IMR-90 (cell line): ENCODE measurements around the gene PTPRN2. TPM values are rescaled to one million over a fixed set of nuclear protein-coding genes. Genes with fewer than 3 reads are reported as not detected.

Source experiments
- ATAC-seq: fragments of 200-7000 bp; cut with Tn5 transposase; 2 replicates; pipeline ENCODE4 v1.9.1; 2020; ENCODE audit warnings: low read depth, mild to moderate bottlenecking, moderate library complexity
- BruUV-seq: library from RNA; stranded (reverse); fragments of 400-500 nt; replicated peaks from 2 replicates; lab custom pipeline; 2021; lab: Mats Ljungman, UMichigan
- CTCF ChIA-PET: fragments of 300-600 bp; formaldehyde crosslinking; extraction: SDS; loops from one replicate; lab custom pipeline; 2021; ENCODE audit warnings: antibody characterized with exemption; lab: Yijun Ruan, JAX
- POLR2A ChIA-PET: fragments of 300-600 bp; sonication (Branson Sonifier 250); formaldehyde crosslinking; loops from one replicate; lab custom pipeline; 2022; ENCODE audit warnings: antibody characterized with exemption; ENCODE audit not compliant: unreplicated experiment; lab: Charles Lee
- DNase-seq: peaks from one replicate; pipeline ENCODE4 v3.0.0; 2013
- H2AFZ ChIP-seq: replicated peaks from 2 replicates; pipeline ENCODE3; 2013; ENCODE audit warnings: low read length, mild to moderate bottlenecking; ENCODE audit not compliant: poor library complexity
- H2AK5ac ChIP-seq: 2 replicates; pipeline ENCODE4 v1.6.1; 2013; ENCODE audit warnings: low read depth, low read length, inconsistent platforms
- H2AK9ac ChIP-seq: replicated peaks from 2 replicates; pipeline ENCODE3; 2013; ENCODE audit warnings: mild to moderate bottlenecking, low read depth, low read length, moderate library complexity; ENCODE audit not compliant: poor library complexity
- H2BK120ac ChIP-seq: 2 replicates; pipeline ENCODE4 v1.6.1; 2013; ENCODE audit warnings: low read depth, low read length, inconsistent platforms
- H2BK15ac ChIP-seq: 3 replicates; pipeline ENCODE4 v1.6.1; 2013; ENCODE audit warnings: low read depth, low read length, inconsistent platforms
- H2BK20ac ChIP-seq: 2 replicates; pipeline ENCODE4 v1.6.1; 2013; ENCODE audit warnings: low read depth, mild to moderate bottlenecking, inconsistent platforms, low read length, moderate library complexity
- H2BK5ac ChIP-seq: 2 replicates; pipeline ENCODE4 v1.6.1; 2013; ENCODE audit warnings: mild to moderate bottlenecking, low read depth, low read length, inconsistent platforms; ENCODE audit not compliant: poor library complexity, severe bottlenecking
- H3K14ac ChIP-seq: replicated peaks from 2 replicates; pipeline ENCODE4 v1.6.1; 2013; ENCODE audit warnings: low read depth, low read length, inconsistent platforms
- H3K18ac ChIP-seq: 2 replicates; pipeline ENCODE4 v1.6.1; 2013; ENCODE audit warnings: low read depth, low read length, control low read depth
- H3K23ac ChIP-seq: 2 replicates; pipeline ENCODE4 v1.6.1; 2013; ENCODE audit warnings: low read depth, low read length, inconsistent platforms
- H3K27ac ChIP-seq: 2 replicates; pipeline ENCODE4 v1.5.1; 2013; ENCODE audit warnings: mild to moderate bottlenecking, control low read depth, low read length; ENCODE audit not compliant: insufficient read depth
- H3K27me3 ChIP-seq: 2 replicates; pipeline ENCODE4 v1.6.1; 2013; ENCODE audit warnings: low read length; ENCODE audit not compliant: control insufficient read depth, insufficient read depth
- H3K36me3 ChIP-seq: 2 replicates; pipeline ENCODE4 v1.6.1; 2013; ENCODE audit warnings: low read length, mixed read lengths; ENCODE audit not compliant: control insufficient read depth, insufficient read depth
- H3K4ac ChIP-seq: 2 replicates; pipeline ENCODE4 v1.6.1; 2013; ENCODE audit warnings: low read depth, low read length, inconsistent platforms
- H3K4me1 ChIP-seq: 2 replicates; pipeline ENCODE4 v1.6.1; 2013; ENCODE audit warnings: low read length, mixed read lengths; ENCODE audit not compliant: control insufficient read depth, insufficient read depth
- H3K4me2 ChIP-seq: 2 replicates; pipeline ENCODE4 v1.6.1; 2013; ENCODE audit warnings: low read depth, mild to moderate bottlenecking, control low read depth, low read length, moderate library complexity
- H3K4me3 ChIP-seq: 2 replicates; pipeline ENCODE4 v1.5.1; 2013; ENCODE audit warnings: low read depth, mild to moderate bottlenecking, control low read depth, low read length, moderate library complexity; ENCODE audit not compliant: insufficient read depth
- H3K56ac ChIP-seq: 2 replicates; pipeline ENCODE4 v1.6.1; 2013; ENCODE audit warnings: low read length, inconsistent platforms; ENCODE audit not compliant: insufficient read depth; ENCODE audit errors: extremely low read depth
- H3K79me1 ChIP-seq, 2 experiments: 2 replicates each; pipeline ENCODE4 v1.6.1; 2013; ENCODE audit warnings: low read length in 2 of 2, inconsistent platforms in 1 of 2, low read depth in 1 of 2
- H3K9ac ChIP-seq: 2 replicates; pipeline ENCODE4 v1.6.1; 2013; ENCODE audit warnings: low read depth, low read length, control low read depth
- H3K9me1 ChIP-seq: 2 replicates; pipeline ENCODE4 v1.6.1; 2013; ENCODE audit warnings: low read length, inconsistent platforms; ENCODE audit not compliant: insufficient read depth
- H3K9me3 ChIP-seq: 2 replicates; pipeline ENCODE4 v1.6.1; 2013; ENCODE audit warnings: low read length; ENCODE audit not compliant: control insufficient read depth, insufficient read depth
- H4K20me1 ChIP-seq: 2 replicates; pipeline ENCODE4 v1.6.1; 2013; ENCODE audit warnings: low read length, inconsistent platforms; ENCODE audit not compliant: insufficient read depth
- H4K5ac ChIP-seq: 2 replicates; pipeline ENCODE4 v1.6.1; 2013; ENCODE audit warnings: mild to moderate bottlenecking, low read depth, low read length, control low read depth
- H4K8ac ChIP-seq, 2 experiments: 2 replicates each; pipeline ENCODE4 v1.6.1; 2013; ENCODE audit warnings: low read depth in 2 of 2, low read length in 2 of 2, control low read depth in 1 of 2, inconsistent platforms in 1 of 2
- H4K91ac ChIP-seq: 2 replicates; pipeline ENCODE4 v1.6.1; 2013; ENCODE audit warnings: low read depth, low read length, inconsistent platforms; ENCODE audit not compliant: insufficient read depth
- BHLHE40 ChIP-seq: fragments of 150-350 bp; IDR thresholded peaks from 2 replicates; pipeline ENCODE4 v1.6.1; 2016; ENCODE audit warnings: mild to moderate bottlenecking, low read depth, low read length
- CEBPB ChIP-seq: IDR thresholded peaks from 2 replicates; pipeline ENCODE4 v1.6.1; 2012; ENCODE audit warnings: low read depth, low read length, improper control_type of control experiment
- CHD1 ChIP-seq: IDR thresholded peaks from 2 replicates; pipeline ENCODE4 v1.6.1; 2012; ENCODE audit warnings: low read depth, low read length, improper control_type of control experiment
- FOS ChIP-seq: fragments of 150-350 bp; IDR thresholded peaks from 2 replicates; pipeline ENCODE4 v1.6.1; 2016; ENCODE audit warnings: low read depth, low read length
- MAFK ChIP-seq: IDR thresholded peaks from 2 replicates; pipeline ENCODE4 v1.6.1; 2012; ENCODE audit warnings: low read depth, low read length, improper control_type of control experiment
- MXI1 ChIP-seq: IDR thresholded peaks from 2 replicates; pipeline ENCODE4 v1.6.1; 2012; ENCODE audit warnings: low read depth, mild to moderate bottlenecking, low read length, moderate library complexity, borderline replicate concordance
- NFE2L2 ChIP-seq: fragments of 150-350 bp; IDR thresholded peaks from 2 replicates; pipeline ENCODE4 v1.6.1; 2016; ENCODE audit warnings: low read depth, mild to moderate bottlenecking, low read length
- POLR2A ChIP-seq: IDR thresholded peaks from 2 replicates; pipeline ENCODE4 v1.6.1; 2012; ENCODE audit warnings: mild to moderate bottlenecking, low read depth, low read length
- RAD21 ChIP-seq: IDR thresholded peaks from 2 replicates; pipeline ENCODE4 v1.6.1; 2012; ENCODE audit warnings: low read length, improper control_type of control experiment
- RCOR1 ChIP-seq: IDR thresholded peaks from 2 replicates; pipeline ENCODE4 v1.6.1; 2012; ENCODE audit warnings: mild to moderate bottlenecking, low read length, improper control_type of control experiment; ENCODE audit not compliant: insufficient replicate concordance
- RFX5 ChIP-seq: IDR thresholded peaks from 2 replicates; pipeline ENCODE4 v1.8.0; 2012; ENCODE audit warnings: low read depth, mild to moderate bottlenecking, low read length, moderate library complexity
- SMC3 ChIP-seq: fragments of 150-350 bp; IDR thresholded peaks from 2 replicates; pipeline ENCODE4 v1.6.1; 2016; ENCODE audit warnings: low read depth, mild to moderate bottlenecking, antibody characterized with exemption, low read length, moderate library complexity
- USF2 ChIP-seq: fragments of 150-350 bp; IDR thresholded peaks from 2 replicates; pipeline ENCODE4 v1.6.1; 2017; ENCODE audit warnings: mild to moderate bottlenecking, antibody characterized with exemption, low read length, low read depth
- WGBS, 2 experiments: methylation state at CpG; one replicate each; pipeline versions ENCODE4 v1.1.5 to v1.1.7; 2013; ENCODE audit warnings: missing lambda C conversion rate in 2 of 2; ENCODE audit not compliant: insufficient read length in 1 of 2; ENCODE audit errors: extremely low coverage in 2 of 2; 5-methylcytosine and 5-hydroxymethylcytosine counted together
- dilution Hi-C: fragments of 300-500 bp; cut with HindIII; formaldehyde crosslinking; loops from one replicate; pipeline ENCODE4 v1.14.3; 2018; ENCODE audit warnings: low sequenced_read_pairs; ENCODE audit not compliant: unreplicated experiment
- in situ Hi-C: fragments of 300-500 bp; cut with MboI; formaldehyde crosslinking; loops from 3 replicates; pipeline ENCODE4 v1.14.3; 2019; ENCODE audit warnings: low sequenced_read_pairs, inconsistent platforms, mixed read lengths
- intact Hi-C: fragments of 100-400 bp; cut with micrococcal nuclease; formaldehyde crosslinking; loops from 2 replicates; pipeline ENCODE4 v1.10.0; 2022
- polyA plus RNA-seq, 3 experiments: library from polyadenylated mRNA; depleted of rRNA; stranded (reverse); fragments of >200 nt; gene quantifications; 2 replicates each; pipeline ENCODE4 v1.2.3, GENCODE V29; 2012; ENCODE audit warnings: low replicate concordance in 1 of 3
- total RNA-seq: library from RNA; depleted of rRNA; stranded (reverse); fragments of >200 nt; gene quantifications from 2 replicates; pipeline ENCODE4 v1.2.3, GENCODE V29; 2012
- TF ChIP-seq, protein P1 (sequence below): fragments of 150-350 bp; IDR thresholded peaks from 2 replicates; pipeline ENCODE4 v1.6.1; 2016; ENCODE audit warnings: low read depth, mild to moderate bottlenecking, low read length, moderate library complexity, borderline replicate concordance
- TF ChIP-seq, protein P2 (sequence below): conservative IDR thresholded peaks from 2 replicates; pipeline ENCODE4 v1.5.1; 2012; ENCODE audit warnings: mild to moderate bottlenecking, low read depth, low read length, improper control_type of control experiment

The PTPRN2 gene
- total and polyA plus RNA-seq, 2 of the 4 experiments (the other 2 are of a cell fraction) = 0.03 TPM; not detected in 1

DNA sequence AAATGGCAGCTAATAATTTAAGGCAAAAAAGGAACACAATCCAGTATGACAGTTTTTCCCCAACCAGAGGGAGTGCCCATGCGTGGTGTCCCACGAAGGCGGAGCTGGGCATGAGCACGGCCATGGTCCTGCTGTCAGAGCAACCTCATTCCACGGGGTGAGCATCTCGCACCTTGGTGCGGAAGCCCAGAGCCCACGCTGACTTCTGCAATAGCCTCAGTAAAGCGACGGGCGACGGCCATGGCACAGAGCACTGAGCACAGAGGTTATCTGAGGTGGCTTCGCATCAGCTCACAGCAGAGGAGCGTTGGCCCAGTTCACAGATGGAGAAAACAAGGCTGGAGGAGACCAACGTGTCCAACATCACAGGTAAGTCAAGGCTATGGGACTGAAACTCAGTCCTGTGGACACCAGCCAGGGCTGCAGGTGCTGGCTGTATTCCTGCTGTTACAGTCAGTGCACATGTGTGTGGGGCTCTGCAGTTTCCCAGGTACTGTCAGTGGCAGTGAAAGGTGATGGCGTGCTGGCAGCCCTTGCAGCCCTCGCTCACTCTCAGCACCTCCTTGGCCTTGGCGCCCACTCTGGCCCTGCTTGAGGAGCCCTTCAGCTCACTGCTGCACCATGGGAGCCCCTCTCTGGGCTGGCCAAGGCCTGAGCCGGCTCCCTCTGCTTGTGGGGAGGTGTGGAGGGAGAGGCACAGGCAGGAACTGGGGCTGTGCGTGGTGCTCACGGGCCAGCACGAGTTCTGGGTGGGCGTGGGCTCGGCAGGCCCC lies 525.6 kb downstream of the PTPRN2 start:
- Histone ChIP-seq H2BK15ac (no peak overlapping the region), H3K14ac (no peak overlapping the region), H4K5ac (no peak overlapping the region), H3K36me3 (no peaks in the 10 kb centered on the region), H4K8ac (no peak overlapping the region), H4K91ac (no peak overlapping the region), H3K56ac (no peak overlapping the region), H3K9ac (no peak overlapping the region), H3K23ac (no peak overlapping the region), H3K27ac (no peak overlapping the region), H2AK9ac (no peak overlapping the region), H3K9me3 (peaks cover 47% of the 10 kb centered on the region), H2BK120ac (no peak overlapping the region), H3K4me2 (no peak overlapping the region), H4K20me1 (no peaks in the 10 kb centered on the region), H3K4me3 (no peak overlapping the region), H2AK5ac (no peak overlapping the region), H3K27me3 (no peaks in the 10 kb centered on the region), H3K9me1 (no peaks in the 10 kb centered on the region), H3K4ac (no peak overlapping the region), H2AFZ (no peak overlapping the region), H3K4me1 (no peaks in the 10 kb centered on the region), H2BK5ac (no peak overlapping the region), H2BK20ac (no peak overlapping the region), H3K18ac (no peak overlapping the region), H3K79me1 (no peaks in the 10 kb centered on the region)
- no peak for ATAC-seq
- CTCF ChIA-PET = no interaction called here
- POLR2A ChIA-PET = no interaction called here
- DNase-seq = no peak
- dilution Hi-C loops = no loop called here
- no peak for TF ChIP-seq CEBPB
- TF ChIP-seq, protein P1, sequence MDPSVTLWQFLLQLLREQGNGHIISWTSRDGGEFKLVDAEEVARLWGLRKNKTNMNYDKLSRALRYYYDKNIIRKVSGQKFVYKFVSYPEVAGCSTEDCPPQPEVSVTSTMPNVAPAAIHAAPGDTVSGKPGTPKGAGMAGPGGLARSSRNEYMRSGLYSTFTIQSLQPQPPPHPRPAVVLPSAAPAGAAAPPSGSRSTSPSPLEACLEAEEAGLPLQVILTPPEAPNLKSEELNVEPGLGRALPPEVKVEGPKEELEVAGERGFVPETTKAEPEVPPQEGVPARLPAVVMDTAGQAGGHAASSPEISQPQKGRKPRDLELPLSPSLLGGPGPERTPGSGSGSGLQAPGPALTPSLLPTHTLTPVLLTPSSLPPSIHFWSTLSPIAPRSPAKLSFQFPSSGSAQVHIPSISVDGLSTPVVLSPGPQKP = no peak
- TF ChIP-seq SMC3 = no peak
- no peak for TF ChIP-seq NFE2L2
- TF ChIP-seq MXI1 = no peak
- TF ChIP-seq RFX5 = no peak
- no peak for TF ChIP-seq RCOR1
- TF ChIP-seq CHD1 = no peak
- TF ChIP-seq POLR2A = no peak
- TF ChIP-seq BHLHE40 = no peak
- TF ChIP-seq FOS = no peak
- no peak for TF ChIP-seq MAFK
- no peak for TF ChIP-seq RAD21
- no peak for TF ChIP-seq USF2
- TF ChIP-seq, protein P2, sequence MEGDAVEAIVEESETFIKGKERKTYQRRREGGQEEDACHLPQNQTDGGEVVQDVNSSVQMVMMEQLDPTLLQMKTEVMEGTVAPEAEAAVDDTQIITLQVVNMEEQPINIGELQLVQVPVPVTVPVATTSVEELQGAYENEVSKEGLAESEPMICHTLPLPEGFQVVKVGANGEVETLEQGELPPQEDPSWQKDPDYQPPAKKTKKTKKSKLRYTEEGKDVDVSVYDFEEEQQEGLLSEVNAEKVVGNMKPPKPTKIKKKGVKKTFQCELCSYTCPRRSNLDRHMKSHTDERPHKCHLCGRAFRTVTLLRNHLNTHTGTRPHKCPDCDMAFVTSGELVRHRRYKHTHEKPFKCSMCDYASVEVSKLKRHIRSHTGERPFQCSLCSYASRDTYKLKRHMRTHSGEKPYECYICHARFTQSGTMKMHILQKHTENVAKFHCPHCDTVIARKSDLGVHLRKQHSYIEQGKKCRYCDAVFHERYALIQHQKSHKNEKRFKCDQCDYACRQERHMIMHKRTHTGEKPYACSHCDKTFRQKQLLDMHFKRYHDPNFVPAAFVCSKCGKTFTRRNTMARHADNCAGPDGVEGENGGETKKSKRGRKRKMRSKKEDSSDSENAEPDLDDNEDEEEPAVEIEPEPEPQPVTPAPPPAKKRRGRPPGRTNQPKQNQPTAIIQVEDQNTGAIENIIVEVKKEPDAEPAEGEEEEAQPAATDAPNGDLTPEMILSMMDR = no peak
- no TSS peak for BruUV-seq
- in situ Hi-C loops = no loop called here
- WGBS, 2 experiments = 76% methylated on average over 17 of the region's 24 CpGs; no CpG with 5 or more reads in 1 of the 2 experiments
- intact Hi-C loops = no loop called here
